AG04450 (cell line): Measurements from ENCODE around the gene HEATR3. TPM values are rescaled to one million over a fixed set of nuclear protein-coding genes. Genes with fewer than 3 reads are reported as not detected.

Source experiments
- CTCF ChIA-PET: fragments of 300-600, 350-600 bp; formaldehyde crosslinking; extraction: SDS; loops from one replicate; lab custom pipeline; 2022; ENCODE audit warnings: antibody characterized with exemption, inconsistent platforms; lab: Charles Lee
- POLR2A ChIA-PET: fragments of 350-600 bp; formaldehyde crosslinking; extraction: SDS; loops from one replicate; lab custom pipeline; 2021; ENCODE audit warnings: antibody characterized with exemption, inconsistent platforms; lab: Yijun Ruan, JAX
- DNase-seq: peaks from one replicate; pipeline ENCODE4 v3.0.0-alpha.2; 2011; ENCODE audit warnings: low read depth, low spot score
- H3K27ac ChIP-seq: one replicate; pipeline ENCODE4 v1.5.1; 2012; ENCODE audit warnings: low read depth, low read length, control low read depth
- H3K27me3 ChIP-seq: one replicate; pipeline ENCODE4 v1.6.0; 2012; ENCODE audit warnings: low read length; ENCODE audit not compliant: control insufficient read depth, insufficient read depth
- H3K4me3 ChIP-seq: 2 replicates; pipeline ENCODE4 v1.5.1; 2011; ENCODE audit warnings: mild to moderate bottlenecking, low read depth, low read length, control low read depth
- H3K9me3 ChIP-seq: 2 replicates; pipeline ENCODE4 v1.5.1; 2012; ENCODE audit warnings: low read length; ENCODE audit not compliant: control insufficient read depth, insufficient read depth
- CTCF ChIP-seq: IDR thresholded peaks from 2 replicates; pipeline ENCODE4 v1.5.1; 2011; ENCODE audit warnings: low read depth, low read length, control low read depth, inconsistent platforms
- polyA plus RNA-seq: library from polyadenylated mRNA; depleted of rRNA; stranded (reverse); fragments of >200 nt; gene quantifications from 2 replicates; pipeline ENCODE4 v1.2.3, GENCODE V29; 2011

HEATR3 gene
- polyA plus RNA-seq, 1 experiment, result 17.1 TPM

GRCh38 chr16:50067290-50067853 is 1.6 kb downstream of the HEATR3 start:
- Histone ChIP-seq H3K9me3 (no peaks in the 10 kb centered on the region), H3K4me3 (peak overlapping the region; percentile 38), H3K27me3 (no peaks in the 10 kb centered on the region), H3K27ac (peak overlapping the region; percentile 78)
- peak; percentile 65 for TF ChIP-seq CTCF
- ChIA-PET POLR2A (interaction anchor here (1.0 kb wide), 1 partner anchor 143 kb away, joined by 3 read pairs; no protein-coding TSS in a partner anchor), CTCF (interaction anchor here (0.6 to 7.1 kb wide), 18 partner anchors 10 to 739 kb away, joined by 3 to 152 read pairs (median 8); partner anchors contain the start of gene CNEP1R1)
- peak; percentile 29 for DNase-seq

- ChIA-PET POLR2A (interaction anchor here (0.8 to 0.9 kb wide), 2 partner anchors 43 to 142 kb away, joined by 3 read pairs; partner anchors contain the start of gene CNEP1R1), CTCF (interaction anchor here (0.6 to 7.1 kb wide), 13 partner anchors 10 to 738 kb away, joined by 3 to 152 read pairs (median 7); partner anchors contain the start of gene CNEP1R1)
- TF ChIP-seq CTCF, result no peak
- no peaks in the 10 kb centered on the region for H3K27me3 ChIP-seq
- H3K4me3 ChIP-seq, result peak overlapping the region; percentile 21; the same call in 1 of the 2 replicates
- H3K9me3 ChIP-seq, result no peaks in the 10 kb centered on the region
- peak overlapping the region; percentile 78 for H3K27ac ChIP-seq
- DNase-seq, result peak; percentile 45
Measured at GRCh38 chr16:50068550-50068949, 2.8 kb downstream of the HEATR3 start.

DNA sequence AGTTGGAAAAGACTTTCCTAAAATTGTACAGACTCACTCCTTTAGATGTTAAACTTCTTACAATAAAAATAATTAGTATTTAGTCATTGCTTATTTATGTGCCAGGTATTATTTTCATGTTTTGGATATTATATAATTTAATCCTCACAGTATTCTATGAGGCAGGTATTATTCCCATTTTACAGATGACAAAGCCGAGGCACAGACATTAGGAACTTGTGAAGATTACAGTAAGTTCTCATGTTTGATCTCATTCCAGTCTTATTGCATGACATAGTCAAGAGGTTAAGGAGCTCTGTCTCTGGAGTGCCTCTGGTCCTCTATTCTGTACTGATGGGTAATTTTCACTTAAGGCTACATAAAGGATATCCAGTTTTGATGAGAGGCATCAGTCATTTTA is 3.3 kb downstream of the HEATR3 start:
- CTCF ChIA-PET, result interaction anchor here (0.6 to 7.1 kb wide), 10 partner anchors 9 to 737 kb away, joined by 3 to 152 read pairs (median 10); partner anchors contain the start of gene CNEP1R1
- POLR2A ChIA-PET, result interaction anchor here (0.8 to 0.9 kb wide), 2 partner anchors 44 to 141 kb away, joined by 3 read pairs; partner anchors contain the start of gene CNEP1R1
- H3K27me3 ChIP-seq, result no peaks in the 10 kb centered on the region

GRCh38 chr16:50071075-50071671 is 5.4 kb downstream of the HEATR3 start:
- DNase-seq, result no peak
- no peak overlapping the region for H3K27ac ChIP-seq
- ChIA-PET CTCF (interaction anchor here (1.0 to 2.0 kb wide), 3 partner anchors 46 to 140 kb away, joined by 3 to 9 read pairs (median 4); partner anchors contain the start of gene CNEP1R1), POLR2A (no interaction called here)
- no peak for TF ChIP-seq CTCF
- H3K27me3 ChIP-seq, result no peaks in the 10 kb centered on the region
- H3K4me3 ChIP-seq, result no peak overlapping the region
- H3K9me3 ChIP-seq, result no peaks in the 10 kb centered on the region

More for the DNA sequence above, 3.3 kb downstream of the HEATR3 start:
- Histone ChIP-seq H3K27ac (no peak overlapping the region), H3K4me3 (no peak overlapping the region), H3K9me3 (no peaks in the 10 kb centered on the region)
- no peak for DNase-seq
- TF ChIP-seq CTCF, result no peak
